Uterus (tissue), 4 donors: ENCODE measurements around the gene INTS1. TPM values are rescaled to one million over a fixed set of nuclear protein-coding genes. Genes with fewer than 3 reads are reported as not detected.

Experiments
- DNase-seq, 2 donors: peaks; one replicate each; pipeline ENCODE4 v3.0.0-alpha.2; 2019 to 2020
- H3K27ac ChIP-seq, 2 donors: fragments of 200-600 bp; sonication (generic); 1 replicate in 1 of 2; 2 replicates in 1 of 2; pipeline ENCODE4 v1.5.1; 2016 to 2018
- H3K27me3 ChIP-seq, 2 donors: fragments of 200-600 bp; sonication (generic); one replicate each; pipeline ENCODE4 v1.5.1; 2018 to 2019; ENCODE audit warnings: control low read depth in 1 of 2
- H3K36me3 ChIP-seq, 2 donors: fragments of 200-600 bp; sonication (generic); one replicate each; pipeline ENCODE4 v1.5.1; 2019; ENCODE audit warnings: control low read depth in 1 of 2
- H3K4me1 ChIP-seq, 2 donors: fragments of 200-600 bp; sonication (generic); one replicate each; pipeline ENCODE4 v1.5.1; 2018 to 2019; ENCODE audit warnings: control low read depth in 1 of 2
- H3K4me3 ChIP-seq, 2 donors: fragments of 200-600 bp; sonication (generic); 1 replicate in 1 of 2; 2 replicates in 1 of 2; pipeline ENCODE4 v1.5.1; 2018 to 2019; ENCODE audit warnings: mild to moderate bottlenecking in 1 of 2
- H3K9me3 ChIP-seq, 2 donors: fragments of 200-600 bp; sonication (generic); one replicate each; pipeline ENCODE4 v1.5.1; 2019; ENCODE audit warnings: control low read depth in 1 of 2
- CTCF ChIP-seq, 4 experiments: fragments of 200-600 bp in 2 of 4; fragments of 450-650 bp in 2 of 4; sonication (generic) in 2 of 4; IDR thresholded peaks; one replicate each; pipeline ENCODE4 v1.5.1; 2016 to 2019; ENCODE audit warnings: antibody characterized with exemption in 4 of 4, mild to moderate bottlenecking in 2 of 4, moderate library complexity in 1 of 4
- POLR2A ChIP-seq, 2 donors: fragments of 450-650 bp; IDR thresholded peaks; one replicate each; pipeline ENCODE4 v1.6.1; 2016; ENCODE audit warnings: antibody characterized with exemption in 2 of 2, mild to moderate bottlenecking in 1 of 2, moderate library complexity in 1 of 2
- intact Hi-C: fragments of 100-400 bp; cut with DNase I; formaldehyde crosslinking; loops from one replicate; pipeline ENCODE4 v1.15.1; 2023; ENCODE audit warnings: low total_unique reads
- total RNA-seq, 4 donors: library from RNA; depleted of rRNA in 3 of 4; stranded (reverse); fragments of >200 nt in 3 of 4; gene quantifications; one replicate each; pipeline versions ENCODE4 v1.1.0 to v1.2.4, GENCODE V29; 2014 to 2023
- donor health status: DM: yes; HTN: yes; CAD: no.

The INTS1 gene
- total RNA-seq, 4 donors from 2014 or later: 8.2 to 68.9 (median 30.3) TPM

- Histone ChIP-seq H3K4me1 (no peaks in the 10 kb centered on the region), H3K4me3 (no peak overlapping the region), H3K9me3 (no peaks in the 10 kb centered on the region), H3K27me3 (no peaks in the 10 kb centered on the region), H3K36me3 (no peaks in the 10 kb centered on the region), H3K27ac (no peak overlapping the region)
- TF ChIP-seq CTCF (IDR thresholded peaks at IDR 0.05) (no peak), POLR2A (IDR thresholded peaks at IDR 0.05) (no peak)
- intact Hi-C loops: no loop called here
- DNase-seq: no peak
These were observed 13.4 kb downstream of the INTS1 start for GRCh38 chr7:1490837-1491236.

- Histone ChIP-seq H3K9me3 (no peaks in the 10 kb centered on the region), H3K27me3 (no peaks in the 10 kb centered on the region), H3K4me1 (no peaks in the 10 kb centered on the region), H3K27ac (no peak overlapping the region), H3K36me3 (no peaks in the 10 kb centered on the region), H3K4me3 (no peak overlapping the region)
- TF ChIP-seq POLR2A (IDR thresholded peaks at IDR 0.05): no peak
- no peak for DNase-seq
- intact Hi-C loops: no loop called here
These were observed 14.9 kb downstream of the INTS1 start for GRCh38 chr7:1489336-1489735.

- intact Hi-C loops: no loop called here
- Histone ChIP-seq H3K36me3 (no peaks in the 10 kb centered on the region), H3K27ac (no peak overlapping the region), H3K4me3 (no peak overlapping the region), H3K27me3 (no peaks in the 10 kb centered on the region), H3K9me3 (no peaks in the 10 kb centered on the region), H3K4me1 (no peaks in the 10 kb centered on the region)
- no peak for DNase-seq
- no peak for TF ChIP-seq POLR2A (IDR thresholded peaks at IDR 0.05)
- no peak for TF ChIP-seq CTCF (IDR thresholded peaks at IDR 0.05)
These were observed 16.2 kb downstream of the INTS1 start for GRCh38 chr7:1488016-1488415.

- TF ChIP-seq CTCF (IDR thresholded peaks at IDR 0.05) (no peak), POLR2A (IDR thresholded peaks at IDR 0.05) (no peak)
- no peak for DNase-seq
- intact Hi-C loops: no loop called here
- no peaks in the 10 kb centered on the region for H3K9me3 ChIP-seq
- H3K4me1 ChIP-seq: no peaks in the 10 kb centered on the region
- no peak overlapping the region for H3K4me3 ChIP-seq
- no peak overlapping the region for H3K27ac ChIP-seq
- H3K36me3 ChIP-seq: no peaks in the 10 kb centered on the region
- no peaks in the 10 kb centered on the region for H3K27me3 ChIP-seq
These were observed 16.7 kb downstream of the INTS1 start for GRCh38 chr7:1487466-1487865.

- Histone ChIP-seq H3K27ac (no peak overlapping the region), H3K4me1 (no peaks in the 10 kb centered on the region), H3K27me3 (no peaks in the 10 kb centered on the region), H3K9me3 (no peaks in the 10 kb centered on the region), H3K4me3 (no peak overlapping the region), H3K36me3 (no peaks in the 10 kb centered on the region)
- no peak for DNase-seq
- intact Hi-C loops: no loop called here
- TF ChIP-seq CTCF (IDR thresholded peaks at IDR 0.05): no peak
- no peak for TF ChIP-seq POLR2A (IDR thresholded peaks at IDR 0.05)
These were observed 17.6 kb downstream of the INTS1 start for GRCh38 chr7:1486571-1486970.

- Histone ChIP-seq H3K4me1 (no peaks in the 10 kb centered on the region), H3K9me3 (no peaks in the 10 kb centered on the region), H3K4me3 (no peak overlapping the region), H3K27me3 (no peaks in the 10 kb centered on the region), H3K27ac (no peak overlapping the region), H3K36me3 (no peaks in the 10 kb centered on the region)
- no peak for DNase-seq
- TF ChIP-seq POLR2A (IDR thresholded peaks at IDR 0.05) (no peak), CTCF (IDR thresholded peaks at IDR 0.05) (no peak)
- intact Hi-C loops: no loop called here
These were observed 19.0 kb downstream of the INTS1 start for GRCh38 chr7:1485156-1485555.
